HUES6 (cell line): Measurements from ENCODE around the gene SYT15.

Experiments used
- H3K27ac ChIP-seq: 2 replicates; pipeline ENCODE4 v1.7.0; 2013; ENCODE audit warnings: low read depth, mild to moderate bottlenecking, low read length, inconsistent platforms
- H3K27me3 ChIP-seq: 2 replicates; pipeline ENCODE4 v1.6.1; 2013; ENCODE audit warnings: low read length; ENCODE audit not compliant: control insufficient read depth, insufficient read depth
- H3K36me3 ChIP-seq: 2 replicates; pipeline ENCODE4 v1.6.1; 2013; ENCODE audit warnings: low read length; ENCODE audit not compliant: control insufficient read depth, insufficient read depth
- H3K4me1 ChIP-seq: 2 replicates; pipeline ENCODE4 v1.6.1; 2013; ENCODE audit warnings: low read length; ENCODE audit not compliant: control insufficient read depth, insufficient read depth
- H3K4me3 ChIP-seq: 2 replicates; pipeline ENCODE4 v1.5.1; 2013; ENCODE audit warnings: low read depth, low read length
- H3K9ac ChIP-seq: one replicate; pipeline ENCODE4 v1.6.1; 2013; ENCODE audit warnings: mild to moderate bottlenecking, low read length
- H3K9me3 ChIP-seq: 2 replicates; pipeline ENCODE4 v1.6.1; 2013; ENCODE audit warnings: low read depth, low read length; ENCODE audit not compliant: control insufficient read depth, insufficient read depth

SYT15 gene

DNA sequence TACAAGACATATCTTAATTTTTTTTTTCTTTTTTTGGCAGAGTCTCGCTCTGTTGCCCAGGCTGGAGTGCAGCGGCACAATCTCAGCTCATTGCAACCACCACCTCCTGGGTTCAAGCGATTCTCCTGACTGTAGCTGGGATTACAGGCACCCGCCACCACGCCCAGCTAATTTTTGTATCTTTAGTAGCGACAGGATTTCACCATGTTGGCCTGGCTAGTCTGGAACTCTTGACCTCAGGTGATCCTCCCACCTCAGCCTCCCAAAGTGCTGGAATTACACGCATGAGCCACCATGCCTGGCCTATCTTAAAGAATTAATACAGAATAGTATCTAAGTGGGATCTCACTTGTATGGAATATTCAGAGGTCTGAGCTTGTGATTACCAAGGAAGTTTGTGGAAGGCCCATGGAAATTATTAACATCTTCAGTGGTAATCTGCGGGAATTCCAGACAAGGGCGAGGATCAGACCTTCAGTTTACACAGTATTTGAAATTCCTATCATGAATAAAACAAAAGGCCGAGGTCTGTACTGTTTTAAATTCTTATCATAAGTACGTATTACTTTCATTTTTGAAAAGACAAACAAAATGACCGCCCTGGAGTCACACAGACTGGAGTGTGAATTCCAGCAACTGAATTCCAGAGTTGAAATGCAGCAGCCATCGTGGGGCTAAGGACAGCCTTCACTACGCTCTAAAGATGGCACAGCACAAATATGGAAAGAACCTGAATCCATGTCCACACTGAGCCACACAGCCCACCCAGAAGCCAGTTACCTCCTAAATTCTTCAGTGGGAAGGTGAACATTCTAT lies 39.1 kb upstream of the SYT15 start:
- Histone ChIP-seq H3K27ac (no peak overlapping the region), H3K4me1 (peaks cover 24% of the 10 kb centered on the region)

DNA sequence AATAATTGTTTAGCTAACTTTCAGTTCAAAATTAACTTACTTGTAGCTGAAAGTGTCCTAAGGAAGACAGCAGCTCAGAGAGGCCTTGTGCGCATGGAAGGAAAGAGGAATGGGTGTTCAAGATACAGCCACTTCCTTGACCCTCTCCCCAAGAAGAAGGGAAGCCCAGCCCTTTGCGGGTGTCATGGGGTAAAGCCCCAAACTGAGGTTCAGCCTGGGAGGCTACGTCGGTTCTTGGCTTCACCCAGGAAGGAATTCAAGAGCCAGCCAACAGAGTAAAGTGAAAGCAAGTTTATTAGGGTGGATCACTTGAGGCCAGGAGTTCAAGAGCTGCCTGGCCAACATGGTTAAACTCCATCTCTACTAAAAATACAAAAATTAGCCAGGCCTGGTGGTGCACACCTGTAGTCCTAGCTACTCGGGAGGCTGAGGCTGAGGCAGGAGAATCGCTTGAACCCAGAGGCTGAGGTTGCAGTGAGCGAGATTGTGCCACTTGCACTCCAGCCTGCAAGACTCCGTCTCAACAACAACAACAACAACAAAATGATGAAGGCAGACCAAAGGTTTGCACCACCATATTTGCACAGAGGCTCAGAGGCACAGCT lies 38.4 kb upstream of the SYT15 start:
- H3K27me3 ChIP-seq = peaks cover 13% of the 10 kb centered on the region
- no peaks in the 10 kb centered on the region for H3K36me3 ChIP-seq
- no peak overlapping the region for H3K27ac ChIP-seq
- H3K9ac ChIP-seq = no peak overlapping the region
- H3K4me1 ChIP-seq = peaks cover 24% of the 10 kb centered on the region
- no peaks in the 10 kb centered on the region for H3K9me3 ChIP-seq
- H3K4me3 ChIP-seq = peak overlapping the region; percentile 68

More for the DNA sequence above, 39.1 kb upstream of the SYT15 start:
- H3K27me3 ChIP-seq = peaks cover 13% of the 10 kb centered on the region
- no peaks in the 10 kb centered on the region for H3K36me3 ChIP-seq
- no peak overlapping the region for H3K9ac ChIP-seq
- no peaks in the 10 kb centered on the region for H3K9me3 ChIP-seq
- H3K4me3 ChIP-seq = no peak overlapping the region

DNA sequence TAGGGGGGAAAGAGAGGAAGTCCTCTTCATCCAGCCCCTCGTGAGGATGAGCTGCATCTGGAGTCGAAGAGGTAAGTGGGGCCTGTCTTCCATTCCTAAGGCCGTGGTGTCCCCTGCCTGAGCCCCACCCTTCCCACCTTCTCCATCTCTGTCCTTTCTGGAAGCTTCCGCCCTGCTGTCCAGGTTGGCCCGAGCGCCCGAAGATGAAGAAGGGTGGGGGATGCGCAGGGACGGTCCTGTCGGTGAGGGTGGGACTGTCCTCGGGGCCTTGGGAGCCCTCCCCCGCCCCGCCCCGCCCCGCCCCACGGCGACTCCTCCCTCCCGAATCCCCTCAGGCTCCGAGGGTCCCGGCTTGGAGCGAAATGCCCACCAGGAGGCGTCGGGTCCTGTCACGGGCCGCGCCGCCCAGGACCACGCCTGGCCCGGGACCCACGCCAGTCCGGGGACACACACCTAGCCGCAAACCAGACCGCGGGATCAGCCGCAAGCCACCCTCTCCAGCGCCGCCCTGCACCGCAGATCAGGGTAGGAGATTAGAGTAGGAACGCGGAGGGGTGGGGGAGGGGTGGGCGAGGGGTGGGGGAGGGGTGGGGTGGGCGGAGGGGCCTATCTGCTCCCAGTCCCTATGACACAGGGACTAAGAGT lies 37.8 kb upstream of the SYT15 start:
- H3K36me3 ChIP-seq = no peaks in the 10 kb centered on the region
- H3K27ac ChIP-seq = no peak overlapping the region
- peaks cover 24% of the 10 kb centered on the region for H3K4me1 ChIP-seq

DNA sequence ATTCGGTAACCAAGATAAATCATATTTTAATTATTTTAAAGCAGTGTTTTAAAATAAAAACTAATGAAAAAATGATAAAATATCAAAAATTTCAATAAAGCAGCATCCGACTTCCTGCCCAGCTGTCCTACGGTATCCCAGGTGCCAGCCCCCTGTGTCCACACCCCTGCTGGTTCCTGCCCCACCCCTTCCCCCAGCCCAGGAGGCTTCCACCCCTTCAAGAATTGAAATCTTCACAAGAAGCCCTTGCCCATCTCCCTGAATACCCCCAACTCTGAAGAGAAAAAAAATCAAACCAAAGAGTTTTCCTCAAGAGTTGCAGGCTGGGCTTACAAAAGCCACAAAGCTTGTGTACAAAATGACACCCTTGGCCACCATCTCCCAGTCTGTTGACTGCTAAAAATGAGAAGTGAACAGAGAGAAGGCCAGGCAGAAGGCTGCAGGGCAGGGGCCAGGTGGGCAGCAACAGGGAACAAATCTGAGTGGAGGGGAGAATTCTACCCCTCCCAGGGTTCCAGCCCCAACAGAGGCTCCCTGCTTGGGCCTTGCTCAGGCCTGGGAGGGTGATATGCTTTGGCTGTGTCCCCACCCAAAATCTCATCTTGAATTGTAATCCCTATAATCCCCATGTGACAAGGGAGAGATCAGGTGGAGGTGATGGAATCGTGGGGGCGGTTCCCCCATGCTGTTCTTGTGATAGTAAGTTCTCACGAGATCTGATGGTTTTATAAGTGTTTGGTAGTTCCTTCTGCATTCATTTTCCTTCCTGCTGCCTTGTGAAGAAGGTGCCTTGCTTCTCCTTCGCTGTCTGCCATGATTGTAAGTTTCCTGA lies 37.0 kb upstream of the SYT15 start:
- no peak overlapping the region for H3K9ac ChIP-seq
- no peaks in the 10 kb centered on the region for H3K36me3 ChIP-seq
- peaks cover 22% of the 10 kb centered on the region for H3K4me1 ChIP-seq
- peaks cover 13% of the 10 kb centered on the region for H3K27me3 ChIP-seq
- H3K9me3 ChIP-seq = no peaks in the 10 kb centered on the region
- no peak overlapping the region for H3K27ac ChIP-seq
- peak overlapping the region; percentile 68 for H3K4me3 ChIP-seq

More for the DNA sequence above, 37.8 kb upstream of the SYT15 start:
- peaks cover 13% of the 10 kb centered on the region for H3K27me3 ChIP-seq
- H3K4me3 ChIP-seq = peak overlapping the region; percentile 68
- peak overlapping the region; percentile 44 for H3K9ac ChIP-seq
- H3K9me3 ChIP-seq = no peaks in the 10 kb centered on the region

DNA sequence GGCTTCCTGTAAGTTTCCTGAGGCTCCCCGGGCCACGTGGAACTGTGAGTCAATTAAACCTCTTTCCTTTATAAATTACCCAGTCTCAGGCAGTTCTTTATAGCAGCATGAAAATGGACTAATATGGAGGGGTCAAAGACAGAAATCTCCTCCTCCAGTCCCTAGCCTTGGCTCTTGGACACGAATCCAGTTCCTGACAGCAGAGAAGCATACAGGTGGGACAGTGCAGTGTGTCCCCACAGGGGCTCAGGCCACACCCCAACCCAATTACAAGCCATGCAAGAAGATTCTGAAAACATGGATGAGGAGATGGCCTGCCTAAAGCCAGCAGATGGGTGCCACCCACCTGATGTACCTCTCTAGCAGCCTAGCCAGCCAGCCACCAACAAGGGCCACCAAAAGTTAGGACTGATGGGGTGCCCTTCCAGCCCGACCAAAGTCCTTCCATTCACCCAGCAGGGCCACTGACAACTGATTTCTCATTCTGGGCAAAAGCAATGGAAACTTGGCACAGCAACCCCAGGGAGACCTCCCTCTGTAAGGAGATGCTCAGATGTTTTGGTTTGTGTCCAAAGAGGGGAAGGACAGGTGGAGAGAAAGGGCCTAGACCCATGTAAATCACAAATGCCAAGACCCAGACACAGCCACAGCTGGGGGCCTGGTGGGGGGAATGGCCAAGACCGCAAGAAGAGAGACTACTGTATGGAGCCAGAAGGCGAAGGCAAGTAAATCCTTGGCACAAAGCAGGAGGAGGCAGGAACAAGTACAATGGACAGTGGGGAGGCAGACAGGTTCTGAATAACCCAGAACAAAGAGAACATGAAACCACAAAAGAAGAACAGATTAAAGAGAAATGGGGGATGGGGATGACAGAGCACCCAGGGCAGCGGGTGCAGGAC lies 36.1 kb upstream of the SYT15 start:
- H3K4me1 ChIP-seq = peaks cover 21% of the 10 kb centered on the region
- H3K9ac ChIP-seq = no peak overlapping the region
- no peak overlapping the region for H3K4me3 ChIP-seq
- H3K9me3 ChIP-seq = no peaks in the 10 kb centered on the region
- H3K36me3 ChIP-seq = no peaks in the 10 kb centered on the region
- H3K27ac ChIP-seq = no peak overlapping the region
- peaks cover 13% of the 10 kb centered on the region for H3K27me3 ChIP-seq

DNA sequence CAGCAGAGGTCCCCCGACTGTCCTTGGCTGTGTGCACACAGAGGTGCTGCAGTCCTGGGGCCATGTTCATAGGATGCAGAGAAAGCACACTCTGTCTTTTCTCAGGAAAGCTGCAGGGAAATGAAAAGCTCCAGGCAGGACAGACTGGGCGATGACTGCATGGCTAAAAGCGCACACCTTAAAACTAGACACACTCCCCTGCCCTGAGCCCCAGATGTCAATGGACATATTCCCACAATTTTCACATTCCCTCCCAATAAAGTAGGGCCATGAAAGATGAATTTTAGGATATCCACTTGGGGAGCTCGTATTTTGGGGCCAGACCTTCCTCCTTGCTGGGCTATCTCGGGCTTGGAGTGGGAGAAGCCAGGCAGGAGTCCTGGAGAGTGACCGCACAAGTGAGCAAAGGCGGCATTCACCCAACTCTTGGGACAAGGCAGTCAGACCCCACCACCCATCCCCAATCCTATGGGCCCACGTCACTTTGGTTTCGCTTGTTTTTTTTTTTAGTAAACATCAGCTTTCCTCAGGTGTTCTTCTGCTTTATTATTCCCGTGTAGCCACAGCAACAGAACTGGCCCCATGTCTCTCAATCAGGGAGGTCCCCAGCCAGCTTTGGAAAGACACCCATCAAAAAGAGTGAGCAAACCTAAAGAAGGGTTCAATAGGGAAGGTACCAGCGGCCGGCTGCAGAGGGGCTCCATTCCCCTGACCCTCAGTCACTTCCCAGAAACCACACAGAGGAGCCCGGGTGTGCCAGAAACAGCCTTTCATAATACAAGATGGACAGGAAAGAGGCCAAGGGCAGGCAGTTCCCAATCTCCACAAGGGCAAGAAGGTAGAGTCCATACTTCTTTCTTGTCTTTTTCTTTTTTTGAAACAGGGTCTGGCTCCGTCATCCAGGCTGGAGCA lies 35.2 kb upstream of the SYT15 start:
- Histone ChIP-seq H3K27me3 (peaks cover 13% of the 10 kb centered on the region), H3K4me3 (no peak overlapping the region), H3K36me3 (no peaks in the 10 kb centered on the region), H3K9me3 (no peaks in the 10 kb centered on the region), H3K27ac (no peak overlapping the region), H3K9ac (no peak overlapping the region), H3K4me1 (peaks cover 27% of the 10 kb centered on the region)

DNA sequence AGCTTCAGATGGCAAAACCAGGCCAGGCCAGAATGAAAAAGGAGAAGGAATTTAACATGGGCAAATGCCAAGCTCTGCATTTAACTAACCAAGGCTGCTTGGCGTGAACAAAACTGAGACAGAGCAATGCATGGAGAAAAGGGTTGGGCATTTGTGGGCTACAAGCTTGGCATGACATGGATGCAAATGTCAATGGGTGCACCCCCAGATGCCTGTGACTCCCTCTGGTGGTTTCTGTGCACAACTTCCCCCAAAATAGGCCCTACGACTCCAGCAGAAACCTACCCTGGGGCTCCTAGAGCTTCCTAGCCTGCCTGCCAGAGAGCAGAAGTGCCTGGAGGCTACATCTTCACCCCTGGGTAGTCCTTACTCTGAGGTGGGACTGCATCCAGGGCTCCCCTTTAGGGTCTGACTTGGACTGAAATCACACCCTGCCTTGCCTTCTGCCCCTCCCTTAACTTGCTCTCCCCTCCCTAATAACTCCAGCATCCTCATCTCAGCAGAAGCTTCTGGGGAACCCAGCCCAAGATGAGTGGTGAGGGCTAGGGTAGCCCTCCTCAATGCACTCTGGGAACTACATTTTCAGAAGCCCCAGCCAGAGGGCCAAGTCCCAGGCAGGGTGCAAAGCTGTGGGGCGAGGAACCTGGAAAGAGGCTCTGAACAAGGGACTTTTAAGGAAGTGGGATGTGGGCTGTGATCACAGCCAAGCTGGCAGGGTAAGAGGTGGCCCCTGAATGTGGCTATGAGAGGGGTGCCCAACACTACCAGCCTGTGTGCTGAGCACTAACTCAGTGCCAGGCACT lies 33.7 kb upstream of the SYT15 start:
- no peaks in the 10 kb centered on the region for H3K9me3 ChIP-seq
- H3K27me3 ChIP-seq = peaks cover 11% of the 10 kb centered on the region
- no peak overlapping the region for H3K27ac ChIP-seq
- H3K36me3 ChIP-seq = peaks cover 8% of the 10 kb centered on the region
- H3K9ac ChIP-seq = no peak overlapping the region
- H3K4me1 ChIP-seq = peaks cover 27% of the 10 kb centered on the region
- H3K4me3 ChIP-seq = no peak overlapping the region

DNA sequence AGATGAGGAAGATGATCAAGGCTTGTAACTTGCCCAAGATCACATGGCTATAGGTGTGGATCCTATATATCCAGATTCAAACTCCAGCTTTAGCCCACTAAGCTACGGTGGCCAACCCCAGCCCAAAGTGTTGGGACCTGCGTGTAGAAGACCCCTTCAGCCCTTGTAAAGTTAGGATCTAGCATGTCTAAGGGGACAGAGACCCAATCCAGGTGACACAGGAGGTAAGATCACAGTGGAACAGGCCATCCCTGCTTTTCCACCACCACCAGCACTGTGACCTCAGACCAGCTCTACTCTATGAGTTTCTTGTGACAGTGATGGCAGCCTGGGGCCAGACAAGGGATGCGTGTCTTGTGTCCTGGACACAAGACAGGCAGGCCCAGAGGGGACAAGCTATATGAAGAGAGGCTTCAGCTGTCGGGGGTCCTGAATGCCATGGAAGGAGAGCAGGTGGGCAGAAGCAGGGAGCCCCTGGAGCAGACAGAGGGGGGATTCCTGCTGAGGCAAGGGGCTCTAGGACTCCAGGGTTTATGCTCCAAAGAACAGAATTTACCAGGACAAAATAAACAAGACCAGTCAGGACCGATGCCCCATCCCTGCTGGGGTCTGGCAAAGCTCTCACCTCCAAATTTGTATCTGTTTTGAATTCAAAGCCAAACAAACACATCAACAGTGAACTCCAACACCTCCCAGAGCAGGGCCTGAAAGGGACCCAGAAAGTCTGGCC lies 32.9 kb upstream of the SYT15 start:
- H3K27ac ChIP-seq = no peak overlapping the region
- no peaks in the 10 kb centered on the region for H3K9me3 ChIP-seq
- peaks cover 23% of the 10 kb centered on the region for H3K4me1 ChIP-seq
- H3K4me3 ChIP-seq = no peak overlapping the region
- no peak overlapping the region for H3K9ac ChIP-seq
- H3K36me3 ChIP-seq = peaks cover 14% of the 10 kb centered on the region
- 0 out of 2 replicates have a peak, but pooled peaks cover 3% of the 10 kb centered on the region for H3K27me3 ChIP-seq
